PFSK-1 (cell line): Measurements from ENCODE around the gene SELP.

Experiments
- FOXP2 ChIP-seq: optimal IDR thresholded peaks from 2 replicates; pipeline ENCODE3; 2011; ENCODE audit warnings: borderline replicate concordance, control low read depth, inconsistent platforms; ENCODE audit not compliant: insufficient read depth; ENCODE audit errors: extremely low read length, extremely low read depth
- POLR2AphosphoS5 ChIP-seq: IDR thresholded peaks from 2 replicates; pipeline ENCODE4 v1.6.1; 2012; ENCODE audit warnings: low read depth, mild to moderate bottlenecking, control low read depth, low read length, moderate library complexity
- REST ChIP-seq, 2 experiments: IDR thresholded peaks; 2 replicates each; pipeline versions ENCODE4 v1.6.1 to v1.8.0; 2011 to 2012; ENCODE audit warnings: low read depth in 2 of 2, low read length in 2 of 2, control low read depth in 1 of 2, inconsistent platforms in 1 of 2, mild to moderate bottlenecking in 1 of 2, moderate library complexity in 1 of 2; ENCODE audit not compliant: insufficient read depth in 1 of 2
- SIN3A ChIP-seq: IDR thresholded peaks from 2 replicates; pipeline ENCODE4 v1.6.1; 2012; ENCODE audit warnings: mild to moderate bottlenecking, low read length, moderate library complexity, borderline replicate concordance; ENCODE audit not compliant: insufficient read depth
- TAF1 ChIP-seq: IDR thresholded peaks from 2 replicates; pipeline ENCODE4 v1.6.1; 2012; ENCODE audit warnings: low read length, control low read depth, borderline replicate concordance; ENCODE audit not compliant: insufficient read depth

Gene SELP

DNA sequence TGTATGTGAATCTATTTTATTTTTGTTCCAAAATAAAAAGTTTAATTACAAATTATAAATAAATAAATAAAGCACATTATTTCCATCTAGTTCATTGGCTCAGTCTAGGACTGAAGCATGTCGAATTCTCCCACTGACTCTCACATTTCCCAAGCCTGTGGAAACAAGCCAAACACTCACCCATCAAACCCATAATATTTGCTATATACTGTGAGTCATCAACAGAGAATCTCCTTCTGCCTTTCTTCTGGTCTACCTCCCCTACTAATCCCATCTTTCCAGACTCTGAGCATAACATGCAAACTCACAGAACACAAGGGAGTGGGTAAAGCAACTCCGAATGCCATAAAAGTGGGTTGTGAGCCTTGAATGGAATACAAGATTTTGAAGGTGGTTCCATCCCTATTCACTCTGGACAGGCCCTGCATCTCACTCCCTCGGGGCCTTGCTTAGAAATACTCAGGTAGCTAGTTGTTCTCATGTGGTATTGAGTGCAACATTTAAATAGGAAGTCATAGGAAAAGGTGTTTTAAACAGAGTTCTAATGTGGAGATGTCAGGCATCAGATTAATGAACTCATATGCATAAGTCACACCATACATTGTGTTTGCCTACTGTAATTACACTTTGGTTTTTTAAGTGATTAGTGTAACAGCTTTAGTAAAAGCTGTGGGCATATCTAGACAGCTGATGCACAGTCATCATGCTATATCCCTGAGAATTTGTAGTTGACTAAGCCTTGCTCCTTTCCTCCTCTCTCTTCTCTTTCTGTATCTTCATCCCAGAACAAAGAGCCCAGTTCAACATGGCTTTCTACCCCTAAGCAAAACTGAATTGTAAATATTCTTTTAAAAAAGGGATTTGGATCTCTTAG is 90.7 kb downstream of the SELP start:
- TF ChIP-seq POLR2AphosphoS5 (no peak), REST (IDR thresholded peaks at IDR 0.05; ENCODE audit: insufficient read depth in 1 of 2, low read depth in 2 of 2, low read length in 2 of 2) (no peak), FOXP2 (no peak), TAF1 (no peak), SIN3A (no peak)
